Kidney epithelial cell (primary cell): ENCODE results near the gene RNF13. TPM values are rescaled to one million over a fixed set of nuclear protein-coding genes. Genes with fewer than 3 reads are reported as not detected.

ENCODE experiments used
- DNase-seq: peaks from one replicate; pipeline ENCODE4 v3.0.0-alpha.2; 2010; ENCODE audit warnings: low read depth
- H3K27me3 ChIP-seq: 2 replicates; pipeline ENCODE4 v1.6.0; 2011; ENCODE audit warnings: low read length; ENCODE audit not compliant: control insufficient read depth, insufficient read depth
- H3K36me3 ChIP-seq: 2 replicates; pipeline ENCODE4 v1.5.1; 2011; ENCODE audit warnings: low read length; ENCODE audit not compliant: control insufficient read depth, insufficient read depth
- H3K4me3 ChIP-seq: 2 replicates; pipeline ENCODE4 v1.5.1; 2011; ENCODE audit warnings: low read depth, mild to moderate bottlenecking, control low read depth, low read length
- CTCF ChIP-seq: IDR thresholded peaks from 2 replicates; pipeline ENCODE4 v1.5.1; 2011; ENCODE audit warnings: mild to moderate bottlenecking, moderate library complexity, low read length, control low read depth, inconsistent platforms; ENCODE audit not compliant: insufficient read depth, poor library complexity, severe bottlenecking
- total RNA-seq: library from RNA; depleted of rRNA; stranded (reverse); fragments of >200 nt; gene quantifications from 2 replicates; pipeline ENCODE4 v1.2.3, GENCODE V29; 2015

The RNF13 gene
- total RNA-seq, 1 donor from 2014 or later = 43.4 TPM

DNA sequence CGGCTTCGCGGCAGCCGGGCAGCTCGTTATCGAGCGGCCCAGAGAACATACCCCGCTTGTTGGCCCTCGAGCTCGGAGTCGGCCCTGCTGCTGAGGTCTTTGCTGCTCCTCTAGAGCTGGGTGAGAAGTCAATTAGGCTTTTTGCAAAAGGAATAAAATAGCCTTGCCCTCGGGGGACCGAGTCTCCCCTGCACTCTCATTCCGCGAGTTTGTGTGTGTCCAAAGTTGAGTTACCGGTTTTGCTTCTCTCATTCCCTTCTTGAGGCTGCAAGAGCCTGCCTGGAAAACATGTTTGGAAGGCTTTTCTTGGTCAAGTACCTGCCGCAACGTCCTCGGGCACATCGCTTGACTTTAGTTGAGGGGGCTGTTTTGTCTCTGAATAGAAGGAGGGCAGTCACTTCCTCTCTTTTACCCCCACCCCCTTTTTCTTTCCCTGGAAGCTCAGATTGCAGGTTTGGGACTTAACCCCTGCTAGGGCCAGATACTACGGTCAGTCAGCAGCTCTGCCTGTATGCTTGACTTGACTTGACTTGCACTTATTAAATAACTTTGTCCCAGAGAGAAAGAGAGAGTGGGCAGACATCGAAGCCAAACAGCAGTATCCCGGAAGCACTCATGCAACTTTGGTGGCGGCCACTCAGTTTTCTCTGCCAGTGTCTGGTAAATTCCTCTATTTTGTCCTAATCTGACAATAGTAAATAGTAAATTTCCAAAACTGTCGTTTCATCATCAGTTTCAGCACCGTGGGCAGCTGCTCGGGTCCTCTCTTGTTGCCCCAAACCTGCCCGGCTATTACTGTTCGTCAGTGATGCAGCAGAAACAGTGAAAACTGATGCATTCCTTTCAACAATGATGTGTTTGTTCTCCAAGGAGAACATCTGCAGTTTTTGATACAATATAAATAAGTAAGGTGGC is 609 bp downstream of the RNF13 start:
- no peak for TF ChIP-seq CTCF
- Histone ChIP-seq H3K4me3 (peak overlapping the region; percentile 63), H3K36me3 (no peaks in the 10 kb centered on the region), H3K27me3 (no peaks in the 10 kb centered on the region)
- peak; percentile 5 for DNase-seq

- no peak for TF ChIP-seq CTCF
- no peaks in the 10 kb centered on the region for H3K27me3 ChIP-seq
- no peak overlapping the region for H3K4me3 ChIP-seq
Measured at GRCh38 chr3:149815321-149815720, 2.3 kb downstream of the RNF13 start.

DNA sequence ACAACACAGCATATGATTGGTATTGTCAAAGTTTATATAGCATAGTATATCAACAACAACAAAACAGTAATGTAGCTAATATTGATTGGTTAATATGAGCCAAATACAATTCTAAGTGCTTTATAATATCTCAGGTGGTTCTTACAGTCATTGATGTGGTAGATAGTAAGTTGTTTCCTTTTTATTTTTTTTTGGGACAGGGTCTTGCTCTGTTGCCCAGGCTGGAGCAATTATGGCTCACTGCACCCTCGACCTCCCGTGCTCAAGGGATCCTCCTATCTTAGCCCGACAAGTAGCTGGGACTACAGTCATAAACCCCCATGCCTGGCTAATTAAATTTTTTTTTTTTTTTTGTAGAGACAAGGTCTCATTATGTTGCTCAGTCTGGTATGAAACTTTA is 2.7 kb downstream of the RNF13 start:
- no peak overlapping the region for H3K4me3 ChIP-seq
- TF ChIP-seq CTCF = no peak
- H3K27me3 ChIP-seq = no peaks in the 10 kb centered on the region
- H3K36me3 ChIP-seq = no peaks in the 10 kb centered on the region
- DNase-seq = no peak

More at GRCh38 chr3:149815321-149815720, 2.3 kb downstream of the RNF13 start:
- no peaks in the 10 kb centered on the region for H3K36me3 ChIP-seq
- DNase-seq = no peak

DNA sequence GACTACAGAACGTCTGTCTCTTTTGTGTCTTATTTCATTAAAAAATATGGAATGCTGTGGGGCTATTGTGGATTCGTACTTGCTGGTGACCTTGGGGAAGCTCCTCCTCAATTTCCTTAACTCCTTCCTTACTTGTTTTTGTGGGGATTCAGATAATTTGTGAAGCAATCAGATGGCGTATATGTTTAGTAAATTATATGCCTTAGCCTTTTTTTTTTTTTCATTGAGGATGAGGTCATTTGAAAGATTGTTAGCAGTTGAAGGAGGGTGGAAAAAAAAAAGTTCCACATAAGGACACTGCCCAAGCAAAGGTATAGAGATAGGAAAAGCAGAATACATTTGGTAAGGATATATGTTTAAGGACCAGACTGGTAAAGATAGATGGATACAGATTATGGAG is 3.3 kb downstream of the RNF13 start:
- Histone ChIP-seq H3K36me3 (no peaks in the 10 kb centered on the region), H3K4me3 (no peak overlapping the region), H3K27me3 (no peaks in the 10 kb centered on the region)
- DNase-seq = no peak
- no peak for TF ChIP-seq CTCF

- no peak for TF ChIP-seq CTCF
- no peaks in the 10 kb centered on the region for H3K27me3 ChIP-seq
- DNase-seq = no peak
- H3K36me3 ChIP-seq = no peaks in the 10 kb centered on the region
- H3K4me3 ChIP-seq = no peak overlapping the region
Measured at GRCh38 chr3:149816986-149817385, 4.0 kb downstream of the RNF13 start.
